H1 (cell line): Measurements from ENCODE around the gene PPCDC. TPM values are rescaled to one million over a fixed set of nuclear protein-coding genes. Genes with fewer than 3 reads are reported as not detected.

Experiments used
- CTCF ChIA-PET: fragments of 300-600 bp; sonication (Branson Sonifier 250); formaldehyde crosslinking; loops from one replicate; lab custom pipeline; 2021; ENCODE audit not compliant: partially characterized antibody; lab: Charles Lee
- POLR2A ChIA-PET: fragments of 300-600 bp; sonication (Branson Sonifier 250); formaldehyde crosslinking; loops from one replicate; lab custom pipeline; 2021; ENCODE audit warnings: inconsistent platforms; ENCODE audit not compliant: partially characterized antibody; lab: Charles Lee
- DNase-seq, 2 experiments: peaks; one replicate each; pipeline versions ENCODE4 v3.0.0 to v3.0.0-alpha.2; 2010 to 2022; ENCODE audit warnings: low spot score in 2 of 2, low read depth in 1 of 2, mixed read lengths in 1 of 2
- FAIRE-seq: peaks from 2 replicates; lab custom pipeline; 2011; peaks lifted over from hg19 to GRCh38; lab: Jason Lieb, UNC
- H2AFZ ChIP-seq: 2 replicates; pipeline ENCODE4 v1.8.1; 2012; ENCODE audit warnings: low read length, inconsistent platforms
- H2AK5ac ChIP-seq: 2 replicates; pipeline ENCODE4 v1.6.1; 2013; ENCODE audit warnings: low read depth, low read length
- H2BK120ac ChIP-seq: replicated peaks from 2 replicates; pipeline ENCODE3; 2013; ENCODE audit warnings: low read depth, low read length, inconsistent platforms
- H2BK12ac ChIP-seq: 2 replicates; pipeline ENCODE4 v1.6.1; 2013; ENCODE audit warnings: low read depth, low read length
- H2BK15ac ChIP-seq: 2 replicates; pipeline ENCODE4 v1.6.1; 2013; ENCODE audit warnings: low read length
- H2BK20ac ChIP-seq: 2 replicates; pipeline ENCODE4 v1.6.1; 2013; ENCODE audit warnings: low read length
- H2BK5ac ChIP-seq: 2 replicates; pipeline ENCODE4 v1.6.1; 2013; ENCODE audit warnings: low read depth, low read length
- H3K14ac ChIP-seq: 2 replicates; pipeline ENCODE4 v1.6.1; 2013; ENCODE audit warnings: inconsistent platforms; ENCODE audit not compliant: insufficient read length
- H3K18ac ChIP-seq: 2 replicates; pipeline ENCODE4 v1.6.1; 2013; ENCODE audit warnings: low read length; ENCODE audit errors: extremely low read depth
- H3K23ac ChIP-seq: 2 replicates; pipeline ENCODE4 v1.6.1; 2013; ENCODE audit warnings: inconsistent platforms; ENCODE audit not compliant: insufficient read length
- H3K23me2 ChIP-seq: 2 replicates; pipeline ENCODE4 v1.6.1; 2013; ENCODE audit warnings: low read depth, low read length
- H3K27ac ChIP-seq: 2 replicates; pipeline ENCODE4 v1.6.1; 2011; ENCODE audit warnings: low read depth, low read length, inconsistent platforms
- H3K27me3 ChIP-seq, 4 experiments: replicated peaks in 1 of 4; 1 replicate in 1 of 4; 2 replicates in 3 of 4; pipeline versions ENCODE4 v1.6.1 to v1.8.1; 2011 to 2013; ENCODE audit warnings: low read length in 3 of 4, mild to moderate bottlenecking in 3 of 4, inconsistent platforms in 2 of 4, mixed read lengths in 2 of 4, moderate library complexity in 1 of 4; ENCODE audit not compliant: control insufficient read depth in 3 of 4, insufficient read depth in 3 of 4; ENCODE audit errors: extremely low read depth in 1 of 4
- H3K36me3 ChIP-seq, 4 experiments: 2 replicates each; pipeline versions ENCODE4 v1.6.1 to v1.8.1; 2011 to 2013; ENCODE audit warnings: mild to moderate bottlenecking in 4 of 4, low read length in 3 of 4, moderate library complexity in 2 of 4, control low read depth in 1 of 4, inconsistent platforms in 1 of 4; ENCODE audit not compliant: insufficient read depth in 4 of 4, control insufficient read depth in 2 of 4
- H3K4ac ChIP-seq: replicated peaks from 2 replicates; pipeline ENCODE3; 2013; ENCODE audit warnings: low read length, low read depth, mixed read lengths, inconsistent platforms; ENCODE audit not compliant: insufficient read length
- H3K4me1 ChIP-seq, 4 experiments: replicated peaks in 1 of 4; 1 replicate in 1 of 4; 2 replicates in 3 of 4; pipeline versions ENCODE4 v1.6.1 to v1.8.1; 2011 to 2013; ENCODE audit warnings: low read length in 3 of 4, inconsistent platforms in 2 of 4, mixed read lengths in 1 of 4; ENCODE audit not compliant: insufficient read depth in 4 of 4, control insufficient read depth in 3 of 4
- H3K4me2 ChIP-seq, 2 experiments: 2 replicates each; pipeline versions ENCODE4 v1.6.1 to v1.8.1; 2011 to 2013; ENCODE audit warnings: low read depth in 2 of 2, low read length in 2 of 2, control low read depth in 1 of 2, inconsistent platforms in 1 of 2, mild to moderate bottlenecking in 1 of 2; ENCODE audit not compliant: insufficient read depth in 1 of 2
- H3K4me3 ChIP-seq, 4 experiments: fragments of 200-600, 300-600 bp in 1 of 4; sonication (generic), shearing (Covaris generic), sonication (Bioruptor Twin) in 1 of 4; 2 replicates each; pipeline versions ENCODE4 v1.5.1 to v1.8.1; 2011 to 2016; ENCODE audit warnings: low read length in 4 of 4, low read depth in 3 of 4, control low read depth in 2 of 4, inconsistent platforms in 2 of 4, mild to moderate bottlenecking in 2 of 4, mixed read lengths in 1 of 4, moderate library complexity in 1 of 4; ENCODE audit not compliant: insufficient read depth in 2 of 4; ENCODE audit errors: extremely low read depth in 1 of 4
- H3K56ac ChIP-seq: replicated peaks from 2 replicates; pipeline ENCODE3; 2013; ENCODE audit warnings: low read depth, mild to moderate bottlenecking, mixed read lengths, low read length, inconsistent platforms; ENCODE audit not compliant: insufficient read length
- H3K79me1 ChIP-seq: 2 replicates; pipeline ENCODE4 v1.6.1; 2013; ENCODE audit warnings: low read depth, low read length, control low read depth
- H3K79me2 ChIP-seq, 2 experiments: 2 replicates each; pipeline versions ENCODE4 v1.6.1 to v1.8.1; 2012 to 2013; ENCODE audit warnings: low read length in 2 of 2, mild to moderate bottlenecking in 2 of 2, inconsistent platforms in 1 of 2; ENCODE audit not compliant: insufficient read depth in 2 of 2, control insufficient read depth in 1 of 2
- H3K9ac ChIP-seq, 4 experiments: replicated peaks in 1 of 4; 1 replicate in 1 of 4; 2 replicates in 3 of 4; pipeline versions ENCODE4 v1.6.1 to v1.8.1; 2011 to 2013; ENCODE audit warnings: low read depth in 3 of 4, low read length in 3 of 4, control low read depth in 2 of 4, mild to moderate bottlenecking in 2 of 4, moderate library complexity in 2 of 4, inconsistent platforms in 1 of 4; ENCODE audit errors: extremely low read depth in 1 of 4
- H3K9me3 ChIP-seq, 2 experiments: 2 replicates each; pipeline versions ENCODE4 v1.6.1 to v1.8.1; 2012 to 2013; ENCODE audit warnings: mild to moderate bottlenecking in 2 of 2, moderate library complexity in 2 of 2, control low read depth in 1 of 2, inconsistent platforms in 1 of 2, low read depth in 1 of 2, low read length in 1 of 2, mixed read lengths in 1 of 2; ENCODE audit not compliant: insufficient read depth in 2 of 2
- H4K20me1 ChIP-seq, 2 experiments: replicated peaks in 1 of 2; 2 replicates each; pipeline versions ENCODE3 to v1.8.1; 2011 to 2013; ENCODE audit warnings: inconsistent platforms in 2 of 2, low read length in 2 of 2, mild to moderate bottlenecking in 1 of 2; ENCODE audit not compliant: insufficient read depth in 2 of 2, control insufficient read depth in 1 of 2
- H4K5ac ChIP-seq: 2 replicates; pipeline ENCODE4 v1.6.1; 2013; ENCODE audit warnings: low read length, low read depth, mixed read lengths, inconsistent platforms; ENCODE audit not compliant: insufficient read length
- H4K8ac ChIP-seq: 2 replicates; pipeline ENCODE4 v1.8.0; 2013; ENCODE audit warnings: mild to moderate bottlenecking, moderate library complexity, low read length, inconsistent platforms; ENCODE audit not compliant: insufficient read depth; ENCODE audit errors: extremely low read depth
- H4K91ac ChIP-seq: replicated peaks from 2 replicates; pipeline ENCODE3; 2013; ENCODE audit warnings: low read length, mixed read lengths, inconsistent platforms; ENCODE audit not compliant: insufficient read length
- NRF1 ChIP-seq: IDR thresholded peaks from 2 replicates; pipeline ENCODE4 v1.6.1; 2011; ENCODE audit warnings: mild to moderate bottlenecking, low read depth, low read length, improper control_type of control experiment
- RAD21 ChIP-seq, 2 experiments: IDR thresholded peaks in 1 of 2; conservative IDR thresholded peaks in 1 of 2; 2 replicates each; pipeline ENCODE4 v1.6.1; 2011; ENCODE audit warnings: low read depth in 2 of 2, low read length in 2 of 2, improper control_type of control experiment in 1 of 2, inconsistent platforms in 1 of 2, mild to moderate bottlenecking in 1 of 2, moderate library complexity in 1 of 2
- RXRA ChIP-seq: IDR thresholded peaks from 2 replicates; pipeline ENCODE4 v1.6.1; 2011; ENCODE audit warnings: low read depth, mild to moderate bottlenecking, low read length, moderate library complexity; ENCODE audit not compliant: insufficient read depth
- SUZ12 ChIP-seq: fragments of 200-600 bp; sonication (generic); IDR thresholded peaks from 2 replicates; pipeline ENCODE4 v1.6.1; 2012; ENCODE audit warnings: mild to moderate bottlenecking, inconsistent platforms, low read length, moderate library complexity, mixed read lengths
- TAF1 ChIP-seq: IDR thresholded peaks from 2 replicates; pipeline ENCODE4 v1.6.1; 2011; ENCODE audit warnings: mild to moderate bottlenecking, low read depth, low read length
- TEAD4 ChIP-seq: IDR thresholded peaks from 2 replicates; pipeline ENCODE4 v1.6.1; 2012; ENCODE audit warnings: low read depth, low read length, inconsistent platforms, mixed read lengths
- WGBS, 2 experiments: shearing (Covaris generic) in 1 of 2; methylation state at CpG; one replicate each; pipeline versions ENCODE4 v1.1.6 to v1.1.7; 2013 to 2015; ENCODE audit warnings: low lambda C conversion rate in 2 of 2, mixed read lengths in 2 of 2, inconsistent platforms in 1 of 2, low coverage in 1 of 2, missing lambda C conversion rate in 1 of 2; ENCODE audit not compliant: insufficient replicate concordance in 2 of 2, insufficient coverage in 1 of 2, insufficient read length in 1 of 2; ENCODE audit errors: extremely low coverage in 1 of 2, missing lambda C conversion rate in 1 of 2; 5-methylcytosine and 5-hydroxymethylcytosine counted together
- polyA plus RNA-seq, 7 experiments: library from polyadenylated mRNA; depleted of rRNA in 3 of 7; stranded (reverse) in 5 of 7; unstranded in 2 of 7; fragments of >200 nt in 5 of 7; fragments of 200-250 nt in 2 of 7; gene quantifications; 1 replicate in 5 of 7; 2 replicates in 1 of 7; 4 replicates in 1 of 7; pipeline versions ENCODE4 v1.2.1 to v1.2.3, GENCODE V29; 2011 to 2013; ENCODE audit warnings: missing spikeins in 2 of 7, mixed read lengths in 2 of 7
- total RNA-seq: library from RNA; stranded (reverse); fragmentation: NEBNext Ultra II Directional; extraction: Animal tissue kit (Norgen Biotek cat#: 25700); gene quantifications from 2 replicates; pipeline ENCODE4 v1.2.1, GENCODE V29; 2021
- TF ChIP-seq, protein P1 (sequence below), 3 experiments: IDR thresholded peaks; 1 replicate in 2 of 3; 2 replicates in 1 of 3; pipeline versions ENCODE4 v1.5.1 to v1.6.1; 2011; ENCODE audit warnings: low read length in 3 of 3, mild to moderate bottlenecking in 3 of 3, inconsistent platforms in 2 of 3, low read depth in 1 of 3, moderate library complexity in 1 of 3; ENCODE audit not compliant: insufficient read depth in 1 of 3; ENCODE audit errors: control extremely low read depth in 1 of 3

Gene PPCDC
- total and polyA plus RNA-seq, 2 of the 8 experiments (the other 6 are each of a cell fraction or from before 2014, with no cell fraction given): 11.3 to 29.7 TPM

DNA sequence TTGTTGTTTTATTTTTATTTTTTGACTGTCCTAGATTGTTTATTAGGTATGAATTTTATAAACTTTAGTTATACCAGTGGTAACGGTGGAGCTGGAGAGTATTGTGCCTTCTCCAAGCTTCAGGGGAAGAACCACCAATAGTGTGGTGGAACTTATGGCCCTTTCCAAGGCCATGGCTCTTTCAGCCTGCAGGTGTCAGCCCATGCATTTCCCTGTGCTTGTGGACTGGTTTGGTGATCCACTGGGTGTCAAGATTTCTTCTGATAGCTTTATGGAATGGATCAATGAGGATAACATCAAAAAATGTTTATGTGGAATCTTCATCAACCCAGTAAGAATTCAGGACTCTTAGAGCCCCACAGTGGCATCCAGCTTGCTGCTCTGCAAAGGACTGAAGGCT lies 47.2 kb upstream of the PPCDC start:
- H3K79me1 ChIP-seq: no peaks in the 10 kb centered on the region
- peaks cover 0 to 4% (median 1%) of the 10 kb centered on the region in 4 experiments; a peak in 3 of 7 replicates for H3K4me1 ChIP-seq
- DNase-seq (no peak), FAIRE-seq (no peak)
- no peaks in the 10 kb centered on the region for H3K23me2 ChIP-seq
- no peak overlapping the region for H2BK120ac ChIP-seq
- ChIA-PET POLR2A (interaction anchor here (1.5 kb wide), 1 partner anchor 22 kb away, joined by 3 read pairs; no protein-coding TSS in a partner anchor), CTCF (interaction anchor here (0.7 to 1.7 kb wide), 6 partner anchors 12 to 74 kb away, joined by 3 to 6 read pairs (median 4); no protein-coding TSS in a partner anchor)
- 85% methylated on average over 1 of the region's 1 CpG; no CpG with 5 or more reads in 1 of the 2 experiments for WGBS, 2 experiments
- H3K4me3 ChIP-seq: no peak overlapping the region
- no peaks in the 10 kb centered on the region for H3K79me2 ChIP-seq
- H3K23ac ChIP-seq: no peak overlapping the region
- no peak overlapping the region for H3K9ac ChIP-seq
- no peak overlapping the region for H3K14ac ChIP-seq
- H2AK5ac ChIP-seq: no peak overlapping the region
- H3K27me3 ChIP-seq: no peaks in the 10 kb centered on the region
- TF ChIP-seq, protein P1, sequence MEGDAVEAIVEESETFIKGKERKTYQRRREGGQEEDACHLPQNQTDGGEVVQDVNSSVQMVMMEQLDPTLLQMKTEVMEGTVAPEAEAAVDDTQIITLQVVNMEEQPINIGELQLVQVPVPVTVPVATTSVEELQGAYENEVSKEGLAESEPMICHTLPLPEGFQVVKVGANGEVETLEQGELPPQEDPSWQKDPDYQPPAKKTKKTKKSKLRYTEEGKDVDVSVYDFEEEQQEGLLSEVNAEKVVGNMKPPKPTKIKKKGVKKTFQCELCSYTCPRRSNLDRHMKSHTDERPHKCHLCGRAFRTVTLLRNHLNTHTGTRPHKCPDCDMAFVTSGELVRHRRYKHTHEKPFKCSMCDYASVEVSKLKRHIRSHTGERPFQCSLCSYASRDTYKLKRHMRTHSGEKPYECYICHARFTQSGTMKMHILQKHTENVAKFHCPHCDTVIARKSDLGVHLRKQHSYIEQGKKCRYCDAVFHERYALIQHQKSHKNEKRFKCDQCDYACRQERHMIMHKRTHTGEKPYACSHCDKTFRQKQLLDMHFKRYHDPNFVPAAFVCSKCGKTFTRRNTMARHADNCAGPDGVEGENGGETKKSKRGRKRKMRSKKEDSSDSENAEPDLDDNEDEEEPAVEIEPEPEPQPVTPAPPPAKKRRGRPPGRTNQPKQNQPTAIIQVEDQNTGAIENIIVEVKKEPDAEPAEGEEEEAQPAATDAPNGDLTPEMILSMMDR (IDR thresholded peaks at IDR 0.05; ENCODE audit: control extremely low read depth in 1 of 3, insufficient read depth in 1 of 3, low read depth in 1 of 3, low read length in 3 of 3): peak in 2 of 3 experiments; percentile 10 to 17; a peak in 2 of 4 replicates
- no peak for TF ChIP-seq TAF1
- TF ChIP-seq TEAD4: no peak
- no peak for TF ChIP-seq NRF1
- no peak for TF ChIP-seq SUZ12
- peak in 1 of 2 experiments; percentile 12; a peak in 1 of 4 replicates for TF ChIP-seq RAD21 (IDR thresholded peaks at IDR 0.05 in 1 of 2, conservative IDR thresholded peaks at IDR 0.05 in 1 of 2; ENCODE audit: low read depth in 2 of 2, low read length in 2 of 2)
- no peak for TF ChIP-seq RXRA
- H2BK12ac ChIP-seq: no peak overlapping the region
- H3K4ac ChIP-seq: no peak overlapping the region
- H4K20me1 ChIP-seq: no peaks in the 10 kb centered on the region
- no peaks in the 10 kb centered on the region for H3K36me3 ChIP-seq
- no peak overlapping the region for H4K5ac ChIP-seq
- H2AFZ ChIP-seq: no peak overlapping the region
- no peak overlapping the region for H3K56ac ChIP-seq
- no peak overlapping the region for H2BK20ac ChIP-seq
- no peaks in the 10 kb centered on the region for H3K9me3 ChIP-seq
- no peak overlapping the region for H3K27ac ChIP-seq
- H4K8ac ChIP-seq: no peak overlapping the region
- H2BK15ac ChIP-seq: no peak overlapping the region
- H2BK5ac ChIP-seq: no peak overlapping the region
- H3K18ac ChIP-seq: no peak overlapping the region
- no peak overlapping the region for H4K91ac ChIP-seq
- H3K4me2 ChIP-seq: no peak overlapping the region
